ENCODE data around the gene CASP8AP2. TPM values are rescaled to one million over a fixed set of nuclear protein-coding genes. Genes with fewer than 3 reads are reported as not detected.

CASP8AP2 gene
- total and polyA plus RNA-seq, 9 of the 15 experiments (the other 6 are each of a cell fraction or from before 2014, with no cell fraction given) = 10.6 to 30.0 (median 19.1) TPM

DNA sequence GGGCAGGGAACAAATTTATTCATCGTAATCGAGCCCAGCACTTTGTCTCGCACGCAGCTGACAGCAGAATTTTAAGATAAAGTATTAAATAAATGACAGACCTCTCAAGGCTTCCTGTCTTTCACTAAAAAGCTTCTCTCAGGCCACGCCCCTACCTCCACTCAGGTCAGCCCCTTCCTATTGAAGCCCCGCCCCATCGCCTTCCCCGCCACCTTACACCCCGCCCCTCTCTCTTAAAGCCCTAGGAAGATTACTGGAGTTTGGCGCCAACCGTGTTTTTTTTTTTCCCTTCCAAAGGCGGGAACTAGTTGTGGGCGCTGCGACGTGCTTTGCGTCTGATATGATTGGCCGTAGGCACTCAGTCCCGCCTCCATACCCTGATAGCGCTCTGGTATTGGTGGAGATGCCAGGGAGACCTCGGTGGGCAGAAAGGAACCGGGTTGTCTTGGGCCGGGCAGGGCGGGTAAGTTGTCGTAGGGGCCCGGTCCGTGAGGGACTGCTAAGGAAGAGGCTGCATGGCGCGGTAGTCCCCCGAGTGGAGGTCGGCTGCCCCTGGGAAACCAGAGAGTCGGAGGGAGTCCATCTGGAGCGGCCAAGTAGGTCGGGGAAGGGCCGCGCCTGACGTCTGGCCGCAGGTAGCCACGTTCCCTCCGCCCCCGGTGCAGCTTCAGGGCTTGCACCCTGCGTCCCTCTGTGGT is at the start of gene CASP8AP2 (continued):
- TF ChIP-seq JUND (IDR thresholded peaks at IDR 0.05; ENCODE audit: borderline replicate concordance, low read depth, low read length) (peak; percentile 30; the same call in 1 of the 2 replicates), JUND (tag; IDR thresholded peaks at IDR 0.05; ENCODE audit: borderline replicate concordance, low read depth, low read length) (no peak), SAP30 (IDR thresholded peaks at IDR 0.05; ENCODE audit: borderline replicate concordance, insufficient read depth, low read depth, low read length, poor library complexity, severe bottlenecking) (peak; percentile 51), ASH1L (IDR thresholded peaks at IDR 0.05; ENCODE audit: borderline replicate concordance, low read depth, partially characterized antibody) (peak; percentile 77), EHMT2 (IDR thresholded peaks at IDR 0.05) (no peak)

DNA sequence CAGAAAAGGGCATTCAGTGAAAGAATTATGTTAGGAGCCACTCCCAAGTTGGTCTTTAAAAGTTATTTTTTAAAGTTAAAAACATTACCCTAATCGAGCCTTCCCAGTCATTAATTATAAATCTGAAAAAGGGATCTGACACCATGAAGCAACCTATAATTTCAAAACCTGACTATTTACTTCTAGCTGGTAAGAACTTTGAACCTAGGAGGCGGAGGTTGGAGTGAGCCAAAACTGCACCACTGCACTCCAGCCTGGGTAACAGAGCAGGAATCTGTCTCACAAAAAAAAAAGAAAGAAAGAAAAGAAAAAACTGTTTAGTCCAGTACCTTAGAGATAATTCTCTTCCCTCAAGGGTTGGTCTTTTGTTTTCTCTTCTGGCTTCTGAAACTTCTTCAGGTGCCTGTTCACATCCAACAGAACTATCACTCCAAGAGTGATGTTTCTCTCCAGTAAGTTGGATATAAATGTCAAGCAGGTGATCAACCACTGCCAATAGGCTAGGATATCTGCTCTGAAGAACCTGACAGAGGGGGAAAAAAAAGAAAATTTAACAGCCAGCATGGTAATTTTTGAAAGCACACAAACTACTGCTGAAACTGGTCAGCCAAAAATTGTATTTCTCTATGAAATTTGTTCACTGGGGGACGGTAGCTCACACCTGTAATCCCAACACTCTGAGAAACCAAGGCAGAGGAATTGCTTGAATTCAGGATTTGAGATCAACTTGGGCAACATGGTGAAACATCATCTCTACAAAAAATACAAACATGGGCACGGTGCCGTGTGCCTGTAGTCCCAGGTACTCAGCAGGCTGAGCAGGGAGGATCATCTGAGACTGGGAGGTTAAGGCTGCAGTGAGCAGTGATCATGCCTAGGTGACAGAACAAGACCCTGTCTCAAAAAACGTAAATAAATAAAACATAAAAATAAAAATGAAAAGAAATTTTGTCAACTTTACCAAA is 48.3 kb upstream of the CASP8AP2 start:
- Histone ChIP-seq H2AFZ (ENCODE audit: low read depth, low read length) (no peak overlapping the region), H3K4me2 (ENCODE audit: insufficient read depth, low read length) (no peak overlapping the region), H3K4me3 (no peak overlapping the region), H3K9me1 (ENCODE audit: control insufficient read depth, insufficient read depth, low read length) (no peaks in the 10 kb centered on the region), H3K9ac (ENCODE audit: insufficient read depth in 1 of 2, low read depth in 2 of 2, low read length in 2 of 2) (no peak overlapping the region), H3K79me2 (ENCODE audit: control insufficient read depth, insufficient read depth, low read length) (0 out of 3 replicates have a peak, but pooled peaks cover 2% of the 10 kb centered on the region), H4K20me1 (replicated peaks; ENCODE audit: control insufficient read depth, insufficient read depth, low read length) (no peaks in the 10 kb centered on the region), H3K27me3 (ENCODE audit: control insufficient read depth in 2 of 2, insufficient read depth in 2 of 2, low read length in 2 of 2) (no peaks in the 10 kb centered on the region), H3K9me3 (replicated peaks; ENCODE audit: control insufficient read depth, insufficient read depth, low read depth, low read length) (no peaks in the 10 kb centered on the region), H3K4me1 (replicated peaks in 1 of 2; ENCODE audit: control insufficient read depth in 2 of 2, insufficient read depth in 2 of 2, low read length in 2 of 2) (no peaks in the 10 kb centered on the region), H3K36me3 (ENCODE audit: control insufficient read depth, insufficient read depth, low read length) (peaks cover 81% of the 10 kb centered on the region), H3K27ac (ENCODE audit: extremely low read depth, low read depth, low read length) (no peak overlapping the region)
- DNase-seq (ENCODE audit: extremely low read depth in 1 of 4, low spot score in 3 of 4) (no peak), ATAC-seq (no peak), FAIRE-seq (no peak)
- 88% methylated on average over 6 of the region's 6 CpGs for WGBS (ENCODE audit: insufficient coverage, low coverage, missing lambda C conversion rate)
- intact Hi-C loops (cut with micrococcal nuclease) (no loop called here), in situ Hi-C loops (cut with MboI) (no loop called here)
- no TSS peak for BruUV-seq (replicated peaks)
- ChIA-PET CTCF (ENCODE audit: low intra/inter-chr PET ratio) (no interaction called here), POLR2A (interaction anchor here (0.6 kb wide), 1 partner anchor 38 kb away, joined by 3 read pairs; the partner anchor contains the start of gene MDN1)
- TF ChIP-seq RB1 (IDR thresholded peaks at IDR 0.05; ENCODE audit: low read depth) (no peak), ZNF316 (IDR thresholded peaks at IDR 0.05) (no peak), TBP (optimal IDR thresholded peaks at IDR 0.05; ENCODE audit: low read depth, low read length) (no peak), ZNF347 (CRISPR knock-in tag; IDR thresholded peaks at IDR 0.05; ENCODE audit: low read depth) (no peak), PHB2 (IDR thresholded peaks at IDR 0.05; ENCODE audit: low read depth) (no peak), HDAC1 (IDR thresholded peaks at IDR 0.05) (no peak)

Measured in K562 (cell line).